Measurements from ENCODE around the gene MFRP. TPM values are rescaled to one million over a fixed set of nuclear protein-coding genes. Genes with fewer than 3 reads are reported as not detected.
"Not testable (repeated sequence)": the region's sequence is repeated elsewhere in the genome, so short reads cannot be mapped to it uniquely, and the experiment has no call there.

The MFRP gene
- total RNA-seq: not detected
- polyA plus RNA-seq: not detected
- not detected for total RNA-seq

GRCh38 chr11:119346605-119347004, at the start of gene MFRP:
Gene MFRP, minus strand, starts transcription at chr11:119346705. Its CDS starts 192 bp downstream, at chr11:119346513.
- no peak for ATAC-seq
- peak within 1 kb of the TSS in 1 of 9 donors; percentile 20 for H3K27ac Mint-ChIP-seq

DNA sequence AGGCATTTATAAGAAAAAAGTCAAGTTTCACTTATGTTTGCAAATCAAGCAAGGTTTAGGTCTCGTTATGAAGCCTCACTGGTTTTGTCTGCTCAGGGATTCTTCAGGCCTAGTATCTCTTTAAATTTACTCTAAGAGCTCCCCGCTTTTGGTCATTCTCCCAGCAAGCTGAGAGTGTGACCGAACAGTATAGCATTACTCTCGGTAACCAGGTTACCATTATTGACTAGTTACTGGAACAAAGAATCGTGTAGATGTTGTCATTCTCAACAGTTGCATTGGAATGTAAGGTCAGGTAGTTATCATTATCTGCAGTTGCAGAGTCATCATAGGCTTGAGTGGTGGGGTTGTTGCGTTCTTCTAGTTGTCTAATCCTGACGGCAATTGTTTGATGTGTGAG, 44.8 kb upstream of the MFRP start:
- Histone ChIP-seq H3K4me1 (ENCODE audit: control insufficient read depth in 2 of 2, insufficient read depth in 2 of 2, low read length in 2 of 2) (no peaks in the 10 kb centered on the region), H3K27me3 (ENCODE audit: control insufficient read depth in 2 of 2, insufficient read depth in 2 of 2, low read length in 2 of 2) (no peaks in the 10 kb centered on the region), H3K4me3 (ENCODE audit: low read length) (no peak overlapping the region), H3K27ac (ENCODE audit: low read depth, low read length) (no peak overlapping the region), H3K36me3 (ENCODE audit: control insufficient read depth in 2 of 3, insufficient read depth in 3 of 3, low read length in 3 of 3) (no peaks in the 10 kb centered on the region), H3K9me3 (ENCODE audit: control insufficient read depth in 2 of 3, low read length in 3 of 3) (no peaks in the 10 kb centered on the region)
- ChIA-PET CTCF (no interaction called here), POLR2A (no interaction called here)
- intact Hi-C loops (cut with micrococcal nuclease): no loop called here
- DNase-seq (no peak), ATAC-seq (no peak)
- H3K36me3 Mint-ChIP-seq: peaks cover 0 to 5% (median 0%) of the 10 kb centered on the region in 5 donors
- H3K27me3 Mint-ChIP-seq: peaks cover 7 to 28% (median 23%) of the 10 kb centered on the region in 5 donors
- no peaks in the 10 kb centered on the region for H3K9me3 Mint-ChIP-seq
- no peak overlapping the region for H3K4me3 Mint-ChIP-seq
- H3K27ac Mint-ChIP-seq: no peak overlapping the region
- no peaks in the 10 kb centered on the region for H3K4me1 Mint-ChIP-seq

More at GRCh38 chr11:119346605-119347004, at the start of gene MFRP:
- Histone ChIP-seq H3K27ac (ENCODE audit: low read depth, low read length) (no peak within 1 kb of the TSS), H3K4me3 (ENCODE audit: low read length) (no peak within 1 kb of the TSS), H3K36me3 (ENCODE audit: control insufficient read depth in 2 of 3, insufficient read depth in 3 of 3, low read length in 3 of 3) (no peaks in the 10 kb centered on the region), H3K9me3 (ENCODE audit: control insufficient read depth in 2 of 3, low read length in 3 of 3) (no peaks in the 10 kb centered on the region), H3K27me3 (ENCODE audit: control insufficient read depth in 2 of 2, insufficient read depth in 2 of 2, low read length in 2 of 2) (no peaks in the 10 kb centered on the region), H3K4me1 (ENCODE audit: control insufficient read depth in 2 of 2, insufficient read depth in 2 of 2, low read length in 2 of 2) (no peaks in the 10 kb centered on the region)
- peaks cover 0 to 5% (median 0%) of the 10 kb centered on the region in 7 donors for H3K4me1 Mint-ChIP-seq
- H3K27me3 Mint-ChIP-seq: peaks cover 13 to 47% (median 20%) of the 10 kb centered on the region in 5 donors
- no peaks in the 10 kb centered on the region for H3K36me3 Mint-ChIP-seq
- POLR2A ChIA-PET: no interaction called here
- intact Hi-C loops (cut with micrococcal nuclease): no loop called here
- no peak within 1 kb of the TSS for H3K4me3 Mint-ChIP-seq
- no peaks in the 10 kb centered on the region for H3K9me3 Mint-ChIP-seq
- CTCF ChIA-PET: interaction anchor here (1.7 kb wide), 1 partner anchor 9 kb away, joined by 5 read pairs; no protein-coding TSS in a partner anchor
- no peak for DNase-seq

GRCh38 chr11:119389611-119390254, 43.2 kb upstream of the MFRP start:
- Histone ChIP-seq H3K4me3 (ENCODE audit: low read length) (no peak overlapping the region), H3K9me3 (ENCODE audit: control insufficient read depth in 2 of 3, low read length in 3 of 3) (no peaks in the 10 kb centered on the region), H3K27ac (ENCODE audit: low read depth, low read length) (no peak overlapping the region), H3K4me1 (ENCODE audit: control insufficient read depth in 2 of 2, insufficient read depth in 2 of 2, low read length in 2 of 2) (no peaks in the 10 kb centered on the region), H3K36me3 (ENCODE audit: control insufficient read depth in 2 of 3, insufficient read depth in 3 of 3, low read length in 3 of 3) (no peaks in the 10 kb centered on the region), H3K27me3 (ENCODE audit: control insufficient read depth in 2 of 2, insufficient read depth in 2 of 2, low read length in 2 of 2) (no peaks in the 10 kb centered on the region)
- Mint-ChIP-seq H3K27me3 (peaks cover 0 to 28% (median 16%) of the 10 kb centered on the region in 5 donors), H3K27ac (peak overlapping the region in 1 of 9 donors; percentile 51), H3K36me3 (peaks cover 0 to 5% (median 0%) of the 10 kb centered on the region in 5 donors), H3K4me1 (no peaks in the 10 kb centered on the region), H3K9me3 (no peaks in the 10 kb centered on the region), H3K4me3 (no peak overlapping the region)
- CTCF ChIA-PET: interaction anchor here (1.3 kb wide), 1 partner anchor 15 kb away, joined by 3 read pairs; no protein-coding TSS in a partner anchor
- intact Hi-C loops (cut with micrococcal nuclease): no loop called here
- DNase-seq: peak in 1 of 9 donors; percentile 11
- POLR2A ChIA-PET: no interaction called here
- ATAC-seq: no peak

DNA sequence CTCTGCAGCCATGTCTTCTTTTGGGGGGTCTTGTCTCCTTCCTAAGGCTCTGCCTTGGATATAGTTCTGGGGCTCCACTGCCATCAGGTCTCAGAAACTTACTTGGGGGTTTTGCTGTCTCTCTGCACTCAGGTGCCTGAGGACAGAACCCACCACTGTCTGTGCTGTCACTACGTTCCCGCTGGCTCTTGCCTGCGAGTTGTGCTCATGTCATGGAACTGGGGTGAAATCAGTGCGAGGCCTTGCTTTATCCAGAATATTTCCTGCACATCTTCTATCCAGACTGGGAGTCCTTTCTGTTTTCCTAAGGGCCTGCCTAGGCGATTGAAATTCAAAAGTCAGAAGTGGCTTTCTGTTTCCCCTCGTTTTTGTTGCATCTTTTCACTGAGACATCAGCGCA, 41.6 kb upstream of the MFRP start:
- Mint-ChIP-seq H3K27ac (no peak overlapping the region), H3K9me3 (no peaks in the 10 kb centered on the region), H3K27me3 (peaks cover 0 to 19% (median 12%) of the 10 kb centered on the region in 5 donors), H3K4me1 (no peaks in the 10 kb centered on the region), H3K36me3 (peaks cover 0 to 5% (median 0%) of the 10 kb centered on the region in 5 donors), H3K4me3 (no peak overlapping the region)
- ChIA-PET POLR2A (no interaction called here), CTCF (no interaction called here)
- H3K36me3 ChIP-seq (ENCODE audit: control insufficient read depth in 2 of 3, insufficient read depth in 3 of 3, low read length in 3 of 3): no peaks in the 10 kb centered on the region
- no peak overlapping the region for H3K4me3 ChIP-seq (ENCODE audit: low read length)
- intact Hi-C loops (cut with micrococcal nuclease): no loop called here
- H3K9me3 ChIP-seq (ENCODE audit: control insufficient read depth in 2 of 3, low read length in 3 of 3): no peaks in the 10 kb centered on the region
- no peak overlapping the region for H3K27ac ChIP-seq (ENCODE audit: low read depth, low read length)
- no peaks in the 10 kb centered on the region for H3K4me1 ChIP-seq (ENCODE audit: control insufficient read depth in 2 of 2, insufficient read depth in 2 of 2, low read length in 2 of 2)
- DNase-seq: no peak
- ATAC-seq: no peak
- H3K27me3 ChIP-seq (ENCODE audit: control insufficient read depth in 2 of 2, insufficient read depth in 2 of 2, low read length in 2 of 2): no peaks in the 10 kb centered on the region

- intact Hi-C loops (cut with micrococcal nuclease): loop anchor here in 1 of 2 donors (5.0 kb wide), 1 partner anchor 1567 kb away; no protein-coding TSS in a partner anchor
These were observed 37.8 kb upstream of the MFRP start for GRCh38 chr11:119384332-119384731.

DNA sequence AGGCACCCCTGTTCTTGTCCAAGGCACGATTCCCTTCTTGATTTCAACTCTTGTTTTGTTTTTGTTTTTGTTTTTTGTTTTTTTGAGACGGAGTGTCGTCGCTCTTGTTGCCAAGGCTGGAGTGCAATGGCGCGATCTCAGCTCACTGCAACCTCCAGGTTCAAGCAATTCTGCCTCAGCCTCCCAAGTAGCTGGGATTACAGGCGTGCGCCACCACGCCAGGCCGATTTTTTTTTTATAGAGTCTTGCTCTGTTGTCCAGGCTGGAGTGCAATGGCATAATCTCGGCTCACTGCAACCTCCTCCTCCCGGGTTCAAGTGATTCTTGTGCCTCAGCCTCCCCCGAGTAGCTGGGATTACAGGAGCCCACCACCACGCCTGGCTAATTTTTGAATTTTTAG, 36.0 kb upstream of the MFRP start:
- H3K27ac Mint-ChIP-seq; DNase-seq; H3K36me3 Mint-ChIP-seq; H3K27me3 Mint-ChIP-seq; POLR2A ChIA-PET; H3K4me3 Mint-ChIP-seq; ATAC-seq; H3K9me3 Mint-ChIP-seq; H3K9me3 ChIP-seq (ENCODE audit: control insufficient read depth in 2 of 3, low read length in 3 of 3); H3K27me3 ChIP-seq (ENCODE audit: control insufficient read depth in 2 of 2, insufficient read depth in 2 of 2, low read length in 2 of 2); H3K36me3 ChIP-seq (ENCODE audit: control insufficient read depth in 2 of 3, insufficient read depth in 3 of 3, low read length in 3 of 3); H3K27ac ChIP-seq (ENCODE audit: low read depth, low read length): not testable (repeated sequence)
- Histone ChIP-seq H3K4me3 (ENCODE audit: low read length) (peak overlapping the region; percentile 81), H3K4me1 (ENCODE audit: control insufficient read depth in 2 of 2, insufficient read depth in 2 of 2, low read length in 2 of 2) (peaks cover 9 to 14% of the 10 kb centered on the region in 2 donors)
- peaks cover 0 to 13% (median 5%) of the 10 kb centered on the region in 7 donors for H3K4me1 Mint-ChIP-seq
- CTCF ChIA-PET: interaction anchor here (0.6 to 4.1 kb wide), 3 partner anchors 26 to 913 kb away, joined by 3 to 34 read pairs (median 3); no protein-coding TSS in a partner anchor
- intact Hi-C loops (cut with micrococcal nuclease): loop anchor here in 1 of 2 donors (5.0 kb wide), 1 partner anchor 1565 kb away; no protein-coding TSS in a partner anchor

More at GRCh38 chr11:119384332-119384731, 37.8 kb upstream of the MFRP start:
- H3K9me3 Mint-ChIP-seq: peaks cover 0 to 2% (median 0%) of the 10 kb centered on the region in 11 donors
- Histone ChIP-seq H3K27me3 (ENCODE audit: control insufficient read depth in 2 of 2, insufficient read depth in 2 of 2, low read length in 2 of 2) (no peaks in the 10 kb centered on the region), H3K4me3 (ENCODE audit: low read length) (no peak overlapping the region), H3K9me3 (ENCODE audit: control insufficient read depth in 2 of 3, low read length in 3 of 3) (no peaks in the 10 kb centered on the region), H3K4me1 (ENCODE audit: control insufficient read depth in 2 of 2, insufficient read depth in 2 of 2, low read length in 2 of 2) (peaks cover 9 to 14% of the 10 kb centered on the region in 2 donors), H3K27ac (ENCODE audit: low read depth, low read length) (no peak overlapping the region), H3K36me3 (ENCODE audit: control insufficient read depth in 2 of 3, insufficient read depth in 3 of 3, low read length in 3 of 3) (no peaks in the 10 kb centered on the region)
- H3K4me1 Mint-ChIP-seq: peaks cover 0 to 13% (median 4%) of the 10 kb centered on the region in 7 donors
- POLR2A ChIA-PET: no interaction called here
- no peak overlapping the region for H3K4me3 Mint-ChIP-seq
- H3K27me3 Mint-ChIP-seq: peaks cover 0 to 6% (median 4%) of the 10 kb centered on the region in 5 donors
- ATAC-seq (no peak), DNase-seq (no peak)
- no peak overlapping the region for H3K27ac Mint-ChIP-seq
- H3K36me3 Mint-ChIP-seq: no peaks in the 10 kb centered on the region
- CTCF ChIA-PET: interaction anchor here (4.1 kb wide), 1 partner anchor 28 kb away, joined by 34 read pairs; no protein-coding TSS in a partner anchor
